HepG2 (cell line): Measurements from ENCODE around the gene ACTN3. TPM values are rescaled to one million over a fixed set of nuclear protein-coding genes. Genes with fewer than 3 reads are reported as not detected.

ENCODE experiments used
- GRHL1 ChIP-seq: sonication (generic); formaldehyde crosslinking; conservative IDR thresholded peaks from 2 replicates; pipeline ENCODE4 v1.8.0; 2022; ENCODE audit warnings: missing genetic modification reagents
- HIC2 ChIP-seq: sonication (generic); formaldehyde crosslinking; IDR thresholded peaks from 2 replicates; pipeline ENCODE4 v1.9.0; 2022; ENCODE audit warnings: low read depth, missing genetic modification reagents
- KAT7 ChIP-seq: IDR thresholded peaks from 2 replicates; pipeline ENCODE4 v1.6.1; 2018; ENCODE audit warnings: borderline replicate concordance, missing compliant biosample characterization
- MED1 ChIP-seq: sonication (generic); formaldehyde crosslinking; IDR thresholded peaks from 2 replicates; pipeline ENCODE4 v1.4.0; 2020; ENCODE audit warnings: missing genetic modification reagents
- MED13 ChIP-seq: sonication (generic); formaldehyde crosslinking; IDR thresholded peaks from 2 replicates; pipeline ENCODE4 v1.5.0; 2020; ENCODE audit warnings: missing genetic modification reagents
- NKX3-1 ChIP-seq: sonication (generic); formaldehyde crosslinking; IDR thresholded peaks from 2 replicates; pipeline ENCODE4 v1.5.0; 2020; ENCODE audit warnings: missing genetic modification reagents
- POLR2AphosphoS5 ChIP-seq: IDR thresholded peaks from 2 replicates; pipeline ENCODE4 v1.6.1; 2012; ENCODE audit warnings: low read depth, low read length
- USF2 ChIP-seq, 2 experiments: sonication (generic) in 1 of 2; formaldehyde crosslinking in 1 of 2; IDR thresholded peaks; 2 replicates each; pipeline versions ENCODE4 v1.5.1 to v1.6.1; 2011 to 2020; ENCODE audit warnings: borderline replicate concordance in 1 of 2, low read depth in 1 of 2, low read length in 1 of 2, mild to moderate bottlenecking in 1 of 2, missing genetic modification reagents in 1 of 2, moderate library complexity in 1 of 2
- ZBTB40 ChIP-seq, 2 experiments: fragments of 450-650 bp in 1 of 2; sonication (generic) in 1 of 2; formaldehyde crosslinking in 1 of 2; IDR thresholded peaks; 2 replicates each; pipeline versions ENCODE4 v1.6.1 to v1.8.0; 2016 to 2022; ENCODE audit warnings: antibody characterized with exemption in 1 of 2, mild to moderate bottlenecking in 1 of 2, missing genetic modification reagents in 1 of 2
- ZNF605 ChIP-seq: sonication (generic); formaldehyde crosslinking; IDR thresholded peaks from 2 replicates; pipeline ENCODE4 v1.8.0; 2022; ENCODE audit warnings: mild to moderate bottlenecking, missing genetic modification reagents
- ZNF792 ChIP-seq: IDR thresholded peaks from 2 replicates; pipeline ENCODE4 v1.6.1; 2016
- ZNF883 ChIP-seq: sonication (generic); formaldehyde crosslinking; IDR thresholded peaks from 2 replicates; pipeline ENCODE4 v1.5.1; 2020; ENCODE audit warnings: mild to moderate bottlenecking, missing genetic modification reagents; ENCODE audit errors: not compliant biosample characterization
- polyA plus RNA-seq, 8 experiments: library from polyadenylated mRNA; depleted of rRNA in 3 of 8; stranded (reverse) in 7 of 8; unstranded in 1 of 8; fragments of >200 nt; fragmentation: Illumina TruSeq in 4 of 8; extraction: Trizol in 4 of 8; gene quantifications; 2 replicates each; pipeline versions ENCODE4 v1.2.1 to v1.2.3, GENCODE V29; 2011 to 2016; ENCODE audit warnings: low read depth in 4 of 8, missing spikeins in 1 of 8, mixed read lengths in 1 of 8; ENCODE audit not compliant: insufficient read depth in 1 of 8
- total RNA-seq, 5 experiments: library from RNA; depleted of rRNA; stranded (reverse); fragments of >200 nt; fragmentation: Illumina TruSeq; extraction: Trizol; gene quantifications; 2 replicates each; pipeline ENCODE4 v1.2.3, GENCODE V29; 2016; ENCODE audit warnings: low read depth in 1 of 5

The ACTN3 gene
- total and polyA plus RNA-seq, 2 of the 13 experiments (the other 11 are each of a cell fraction or from before 2014, with no cell fraction given) = 0.04 to 0.09 TPM

GRCh38 chr11:66510271-66510989 is 36.3 kb upstream of the ACTN3 start, which contains the start of gene BBS1 (continued):
- TF ChIP-seq ZBTB40 (IDR thresholded peaks at IDR 0.05) = peak; percentile 32; the same call in 1 of the 2 replicates
- TF ChIP-seq ZBTB40 (CRISPR knock-in tag; IDR thresholded peaks at IDR 0.05) = peak; percentile 72; the same call in 1 of the 2 replicates
- TF ChIP-seq NKX3-1 (CRISPR knock-in tag) = no peak
- no peak for TF ChIP-seq USF2 (IDR thresholded peaks at IDR 0.05; ENCODE audit: low read depth, low read length)
- no peak for TF ChIP-seq USF2 (CRISPR knock-in tag; IDR thresholded peaks at IDR 0.05; ENCODE audit: borderline replicate concordance)
- TF ChIP-seq HIC2 (CRISPR knock-in tag) = no peak
- TF ChIP-seq ZNF792 = peak; percentile 51; the same call in 1 of the 2 replicates
- peak; percentile 61 for TF ChIP-seq MED1 (CRISPR knock-in tag)
- TF ChIP-seq MED13 (CRISPR knock-in tag) = no peak
- peak; percentile 59; the same call in 1 of the 2 replicates for TF ChIP-seq ZNF605 (CRISPR knock-in tag)
- TF ChIP-seq POLR2AphosphoS5 = peak; percentile 68
- peak; percentile 73; the same call in 1 of the 2 replicates for TF ChIP-seq KAT7
- TF ChIP-seq GRHL1 (CRISPR knock-in tag) = no peak
- TF ChIP-seq ZNF883 (CRISPR knock-in tag) = no peak
